ENCODE results near the gene LMF2. TPM values are rescaled to one million over a fixed set of nuclear protein-coding genes. Genes with fewer than 3 reads are reported as not detected.

Gene LMF2
- total and polyA plus RNA-seq, 2 of the 4 experiments (the other 2 are of a cell fraction), result 16.8 to 82.6 TPM

DNA sequence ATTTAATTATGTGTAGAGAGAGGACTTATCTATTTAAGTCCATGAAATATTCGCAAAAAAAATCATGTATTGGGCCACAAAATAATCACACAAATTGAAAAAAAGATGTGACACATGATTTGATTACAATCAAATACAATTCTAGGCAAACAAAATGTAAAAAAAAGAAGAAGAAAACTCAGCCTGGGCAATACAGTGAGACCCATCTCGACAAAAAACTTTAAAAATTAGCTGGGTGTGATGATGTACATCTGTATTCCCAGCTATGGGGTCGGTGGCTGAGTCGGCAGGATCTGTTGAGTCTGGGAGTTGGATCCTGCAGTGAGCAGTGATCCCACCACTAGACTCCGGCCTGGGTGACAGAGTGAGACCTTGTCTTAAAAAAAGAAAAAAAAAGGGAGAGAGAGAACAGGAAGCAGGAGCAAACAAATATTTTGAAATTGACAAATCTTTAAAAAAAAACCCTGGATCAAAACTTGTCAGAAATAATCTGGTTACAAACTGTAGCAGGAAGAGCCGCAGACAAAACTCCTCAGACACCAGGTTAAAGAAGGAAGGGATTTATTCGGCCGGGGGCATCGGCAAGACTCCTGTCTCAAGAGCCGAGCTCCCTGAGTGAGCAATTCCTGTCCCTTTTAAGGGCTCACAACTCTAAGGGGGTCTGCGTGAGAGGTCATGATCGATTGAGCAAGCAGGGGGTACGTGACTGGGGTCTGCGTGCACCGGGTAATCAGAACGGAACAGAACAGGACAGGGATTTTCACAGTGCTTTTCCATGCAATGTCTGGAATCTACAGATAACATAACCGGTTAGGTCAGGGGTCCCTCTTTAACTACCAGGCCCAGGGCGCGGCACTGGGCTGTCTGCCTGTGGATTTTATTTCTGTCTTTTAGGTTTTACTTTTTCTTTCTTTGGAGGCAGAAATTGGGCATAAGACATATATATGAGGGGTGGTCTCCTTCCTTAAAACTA, 25.6 kb upstream of the LMF2 start:
- dilution Hi-C loops (cut with HindIII; ENCODE audit: low sequenced_read_pairs, unreplicated experiment) (no loop called here), in situ Hi-C loops (cut with MboI; ENCODE audit: low sequenced_read_pairs) (no loop called here), intact Hi-C loops (cut with micrococcal nuclease) (no loop called here)
- H3K14ac ChIP-seq (replicated peaks; ENCODE audit: low read depth, low read length), result no peak overlapping the region
- H2BK15ac ChIP-seq (ENCODE audit: low read depth, low read length), result no peak overlapping the region
- no peak overlapping the region for H4K8ac ChIP-seq (ENCODE audit: low read depth in 2 of 2, low read length in 2 of 2)
- no peak overlapping the region for H3K56ac ChIP-seq (ENCODE audit: extremely low read depth, insufficient read depth, low read length)
- H3K9ac ChIP-seq (ENCODE audit: low read depth, low read length), result no peak overlapping the region
- ChIA-PET CTCF (no interaction called here), POLR2A (ENCODE audit: unreplicated experiment) (interaction anchor here (0.5 kb wide), 1 partner anchor 370 kb away, joined by 4 read pairs; no protein-coding TSS in a partner anchor)
- H3K4me1 ChIP-seq (ENCODE audit: control insufficient read depth, insufficient read depth, low read length), result peaks cover 11% of the 10 kb centered on the region
- no peak overlapping the region for H3K4me3 ChIP-seq (ENCODE audit: insufficient read depth, low read depth, low read length)
- H2BK120ac ChIP-seq (ENCODE audit: low read depth, low read length), result no peak overlapping the region
- H2AFZ ChIP-seq (replicated peaks; ENCODE audit: low read length, poor library complexity), result no peak overlapping the region
- H3K27ac ChIP-seq (ENCODE audit: insufficient read depth, low read length), result no peak overlapping the region
- no peak overlapping the region for H4K5ac ChIP-seq (ENCODE audit: low read depth, low read length)
- no peak overlapping the region for H2BK20ac ChIP-seq (ENCODE audit: low read depth, low read length)
- no peak overlapping the region for H2AK9ac ChIP-seq (replicated peaks; ENCODE audit: low read depth, low read length, poor library complexity)
- H3K27me3 ChIP-seq (ENCODE audit: control insufficient read depth, insufficient read depth, low read length), result peaks cover 5% of the 10 kb centered on the region; the same call in 1 of the 2 replicates
- H2BK5ac ChIP-seq (ENCODE audit: low read depth, low read length, poor library complexity, severe bottlenecking), result no peak overlapping the region
- peaks cover 0 to 6% of the 10 kb centered on the region in 2 experiments; a peak in 1 of 4 replicates for H3K79me1 ChIP-seq (ENCODE audit: low read depth in 1 of 2, low read length in 2 of 2)
- DNase-seq, result no peak
- H3K36me3 ChIP-seq (ENCODE audit: control insufficient read depth, insufficient read depth, low read length), result no peaks in the 10 kb centered on the region
- 82% methylated on average over 7 of the region's 19 CpGs; no CpG with 5 or more reads in 1 of the 2 experiments for WGBS, 2 experiments (ENCODE audit: extremely low coverage in 2 of 2, insufficient read length in 1 of 2)
- no peak overlapping the region for H3K4ac ChIP-seq (ENCODE audit: low read depth, low read length)
- H3K9me3 ChIP-seq (ENCODE audit: control insufficient read depth, insufficient read depth, low read length), result no peaks in the 10 kb centered on the region
- 0 out of 2 replicates have a peak, but pooled peaks cover 3% of the 10 kb centered on the region for H3K9me1 ChIP-seq (ENCODE audit: insufficient read depth, low read length)
- H4K20me1 ChIP-seq (ENCODE audit: insufficient read depth, low read length), result no peaks in the 10 kb centered on the region
- no peak for ATAC-seq (ENCODE audit: low read depth)
- no peak overlapping the region for H4K91ac ChIP-seq (ENCODE audit: insufficient read depth, low read depth, low read length)
- no peak overlapping the region for H3K4me2 ChIP-seq (ENCODE audit: low read depth, low read length)
- H3K23ac ChIP-seq (ENCODE audit: low read depth, low read length), result no peak overlapping the region
- no TSS peak for BruUV-seq (replicated peaks)
- no peak overlapping the region for H2AK5ac ChIP-seq (ENCODE audit: low read depth, low read length)
- H3K18ac ChIP-seq (ENCODE audit: low read depth, low read length), result no peak overlapping the region
- TF ChIP-seq MXI1 (IDR thresholded peaks at IDR 0.05; ENCODE audit: borderline replicate concordance, low read depth, low read length) (no peak), MAZ (IDR thresholded peaks at IDR 0.05; ENCODE audit: borderline replicate concordance, low read depth, low read length) (no peak), POLR2A (IDR thresholded peaks at IDR 0.05; ENCODE audit: low read depth, low read length) (no peak), RAD21 (IDR thresholded peaks at IDR 0.05; ENCODE audit: low read length) (no peak), FOS (IDR thresholded peaks at IDR 0.05; ENCODE audit: low read depth, low read length) (no peak), NFE2L2 (IDR thresholded peaks at IDR 0.05; ENCODE audit: low read depth, low read length) (no peak), SMC3 (IDR thresholded peaks at IDR 0.05; ENCODE audit: low read depth, low read length) (no peak), USF2 (IDR thresholded peaks at IDR 0.05; ENCODE audit: low read depth, low read length) (no peak), CEBPB (IDR thresholded peaks at IDR 0.05; ENCODE audit: low read depth, low read length) (no peak), RFX5 (IDR thresholded peaks at IDR 0.05; ENCODE audit: low read depth, low read length) (no peak), RCOR1 (IDR thresholded peaks at IDR 0.05; ENCODE audit: insufficient replicate concordance, low read length) (no peak), BHLHE40 (IDR thresholded peaks at IDR 0.05; ENCODE audit: low read depth, low read length) (no peak)
- TF ChIP-seq, protein P1, sequence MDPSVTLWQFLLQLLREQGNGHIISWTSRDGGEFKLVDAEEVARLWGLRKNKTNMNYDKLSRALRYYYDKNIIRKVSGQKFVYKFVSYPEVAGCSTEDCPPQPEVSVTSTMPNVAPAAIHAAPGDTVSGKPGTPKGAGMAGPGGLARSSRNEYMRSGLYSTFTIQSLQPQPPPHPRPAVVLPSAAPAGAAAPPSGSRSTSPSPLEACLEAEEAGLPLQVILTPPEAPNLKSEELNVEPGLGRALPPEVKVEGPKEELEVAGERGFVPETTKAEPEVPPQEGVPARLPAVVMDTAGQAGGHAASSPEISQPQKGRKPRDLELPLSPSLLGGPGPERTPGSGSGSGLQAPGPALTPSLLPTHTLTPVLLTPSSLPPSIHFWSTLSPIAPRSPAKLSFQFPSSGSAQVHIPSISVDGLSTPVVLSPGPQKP (IDR thresholded peaks at IDR 0.05; ENCODE audit: borderline replicate concordance, low read depth, low read length), result no peak
- TF ChIP-seq, protein P2, sequence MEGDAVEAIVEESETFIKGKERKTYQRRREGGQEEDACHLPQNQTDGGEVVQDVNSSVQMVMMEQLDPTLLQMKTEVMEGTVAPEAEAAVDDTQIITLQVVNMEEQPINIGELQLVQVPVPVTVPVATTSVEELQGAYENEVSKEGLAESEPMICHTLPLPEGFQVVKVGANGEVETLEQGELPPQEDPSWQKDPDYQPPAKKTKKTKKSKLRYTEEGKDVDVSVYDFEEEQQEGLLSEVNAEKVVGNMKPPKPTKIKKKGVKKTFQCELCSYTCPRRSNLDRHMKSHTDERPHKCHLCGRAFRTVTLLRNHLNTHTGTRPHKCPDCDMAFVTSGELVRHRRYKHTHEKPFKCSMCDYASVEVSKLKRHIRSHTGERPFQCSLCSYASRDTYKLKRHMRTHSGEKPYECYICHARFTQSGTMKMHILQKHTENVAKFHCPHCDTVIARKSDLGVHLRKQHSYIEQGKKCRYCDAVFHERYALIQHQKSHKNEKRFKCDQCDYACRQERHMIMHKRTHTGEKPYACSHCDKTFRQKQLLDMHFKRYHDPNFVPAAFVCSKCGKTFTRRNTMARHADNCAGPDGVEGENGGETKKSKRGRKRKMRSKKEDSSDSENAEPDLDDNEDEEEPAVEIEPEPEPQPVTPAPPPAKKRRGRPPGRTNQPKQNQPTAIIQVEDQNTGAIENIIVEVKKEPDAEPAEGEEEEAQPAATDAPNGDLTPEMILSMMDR (conservative IDR thresholded peaks at IDR 0.05; ENCODE audit: low read depth, low read length), result no peak

Measured in IMR-90 (cell line).